Fibroblast of villous mesenchyme (primary cell): ENCODE data around the gene AKAP11. TPM values are rescaled to one million over a fixed set of nuclear protein-coding genes. Genes with fewer than 3 reads are reported as not detected.

ENCODE experiments used
- DNase-seq: peaks from one replicate; pipeline ENCODE4 v3.0.0-alpha.2; 2010; ENCODE audit warnings: low read depth
- H3K4me3 ChIP-seq: 2 replicates; pipeline ENCODE4 v1.5.1; 2011; ENCODE audit warnings: low read depth, mild to moderate bottlenecking, low read length
- CTCF ChIP-seq: IDR thresholded peaks from 2 replicates; pipeline ENCODE4 v1.5.1; 2012; ENCODE audit warnings: low read depth, mild to moderate bottlenecking, low read length; ENCODE audit not compliant: insufficient read depth
- total RNA-seq: library from RNA; depleted of rRNA; stranded (reverse); fragments of >200 nt; gene quantifications from 2 replicates; pipeline ENCODE4 v1.2.3, GENCODE V29; 2012

Gene AKAP11
- total RNA-seq, 1 donor, result 32.0 TPM

- no peak overlapping the region for H3K4me3 ChIP-seq
- TF ChIP-seq CTCF, result no peak
- no peak for DNase-seq
Measured at GRCh38 chr13:42259515-42259914, 12.4 kb upstream of the AKAP11 start.

DNA sequence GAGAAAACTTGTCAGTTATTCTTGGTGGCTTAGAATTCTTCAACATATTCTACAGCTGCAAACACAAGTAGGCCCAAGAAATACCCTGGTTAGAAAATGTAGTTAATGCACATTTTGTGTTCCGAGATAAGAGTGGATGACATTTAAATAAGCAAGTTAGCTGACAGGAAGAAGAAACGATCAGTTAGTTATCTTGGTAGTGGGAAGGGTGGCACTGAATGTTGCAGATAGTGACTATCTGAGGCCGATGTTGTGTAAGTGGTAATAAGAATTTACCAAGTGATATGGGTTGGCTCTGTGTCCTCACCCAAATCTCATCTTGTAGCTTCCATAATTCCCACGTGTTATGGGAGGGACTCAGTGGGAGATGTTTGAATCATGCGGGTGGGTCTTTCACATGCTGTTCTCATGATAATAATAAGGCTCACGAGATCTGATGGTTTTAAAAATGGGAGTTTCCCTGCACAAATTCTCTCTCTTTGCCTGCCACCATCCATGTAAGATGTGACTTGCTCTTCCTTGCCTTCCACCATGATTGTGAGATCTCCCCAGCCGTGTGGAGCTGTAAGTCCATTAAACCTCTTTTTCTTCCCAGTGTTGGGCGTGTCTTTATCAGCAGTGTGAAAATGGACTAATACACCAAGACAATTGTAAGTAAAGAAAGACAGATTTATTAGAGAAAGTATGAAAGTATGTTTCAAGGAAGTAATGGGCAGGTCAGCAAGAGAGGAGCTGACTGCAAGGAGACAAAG is 10.9 kb upstream of the AKAP11 start:
- H3K4me3 ChIP-seq, result no peak overlapping the region
- DNase-seq, result no peak
- TF ChIP-seq CTCF, result no peak

- H3K4me3 ChIP-seq, result no peak overlapping the region
- no peak for TF ChIP-seq CTCF
- DNase-seq, result peak; percentile 55
Measured at GRCh38 chr13:42266473-42266872, 5.5 kb upstream of the AKAP11 start.

- no peak for DNase-seq
- TF ChIP-seq CTCF, result no peak
- H3K4me3 ChIP-seq, result no peak overlapping the region
Measured at GRCh38 chr13:42270160-42270856, 1.6 kb upstream of the AKAP11 start.

- no peak for DNase-seq
- peak overlapping the region; percentile 88 for H3K4me3 ChIP-seq
- no peak for TF ChIP-seq CTCF
Measured at GRCh38 chr13:42270857-42271215, 1.1 kb upstream of the AKAP11 start.

DNA sequence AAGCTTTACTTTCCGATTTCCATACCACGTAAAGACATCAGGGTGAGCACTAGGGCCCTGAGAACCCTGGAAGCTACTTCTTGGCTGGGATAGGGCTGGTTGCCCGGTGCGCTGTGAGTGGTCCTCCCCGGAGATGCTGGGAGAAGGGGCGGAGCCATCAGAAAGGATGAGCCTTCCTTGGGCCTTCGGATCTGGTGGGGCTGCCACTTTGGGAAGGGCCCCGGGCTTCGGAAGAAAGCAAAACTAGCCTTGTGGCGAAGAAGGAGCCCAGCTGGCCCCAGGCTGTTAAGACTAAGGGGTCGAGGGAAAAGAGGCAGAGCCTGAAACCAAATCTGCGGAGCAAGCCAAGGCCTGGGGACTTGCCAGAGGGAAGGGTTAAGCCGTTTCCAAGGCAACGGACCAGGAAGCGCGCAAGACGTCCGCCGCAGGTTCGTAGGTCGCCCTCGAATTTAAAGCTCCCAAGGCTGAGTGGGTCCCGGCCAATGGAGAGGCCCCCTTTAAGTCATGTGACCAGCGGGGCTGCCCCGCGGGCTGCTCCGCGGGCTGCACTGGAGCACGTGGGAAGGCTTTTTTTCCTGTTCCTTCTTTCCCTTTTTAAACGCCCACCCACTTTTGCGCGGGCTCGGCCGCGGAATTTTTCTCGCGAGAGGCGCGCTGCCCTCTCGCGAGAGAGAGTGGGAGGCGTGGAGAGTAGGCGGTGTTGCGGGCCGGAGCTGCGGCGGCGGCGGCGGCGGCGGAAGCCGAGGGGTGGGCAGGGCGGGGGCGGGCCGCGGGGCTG is 426 bp upstream of the AKAP11 start:
- DNase-seq, result peak; percentile 99
- TF ChIP-seq CTCF, result no peak
- H3K4me3 ChIP-seq, result peak overlapping the region; percentile 88
